ENCODE results near the gene FGF6. TPM values are rescaled to one million over a fixed set of nuclear protein-coding genes. Genes with fewer than 3 reads are reported as not detected.
A peak's percentile ranks its signal among the peaks of the same experiment; 100 is the strongest.

Gene FGF6, protein sequence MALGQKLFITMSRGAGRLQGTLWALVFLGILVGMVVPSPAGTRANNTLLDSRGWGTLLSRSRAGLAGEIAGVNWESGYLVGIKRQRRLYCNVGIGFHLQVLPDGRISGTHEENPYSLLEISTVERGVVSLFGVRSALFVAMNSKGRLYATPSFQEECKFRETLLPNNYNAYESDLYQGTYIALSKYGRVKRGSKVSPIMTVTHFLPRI
- not detected in 2 replicates for total RNA-seq (2014; rRNA removed; shearing (Covaris generic))
- not detected in 2 replicates for polyA plus RNA-seq (2015; cell fraction: cytosol; rRNA removed)
- not detected in 2 replicates for polyA plus RNA-seq (2015; cell fraction: nucleus; rRNA removed)

DNA sequence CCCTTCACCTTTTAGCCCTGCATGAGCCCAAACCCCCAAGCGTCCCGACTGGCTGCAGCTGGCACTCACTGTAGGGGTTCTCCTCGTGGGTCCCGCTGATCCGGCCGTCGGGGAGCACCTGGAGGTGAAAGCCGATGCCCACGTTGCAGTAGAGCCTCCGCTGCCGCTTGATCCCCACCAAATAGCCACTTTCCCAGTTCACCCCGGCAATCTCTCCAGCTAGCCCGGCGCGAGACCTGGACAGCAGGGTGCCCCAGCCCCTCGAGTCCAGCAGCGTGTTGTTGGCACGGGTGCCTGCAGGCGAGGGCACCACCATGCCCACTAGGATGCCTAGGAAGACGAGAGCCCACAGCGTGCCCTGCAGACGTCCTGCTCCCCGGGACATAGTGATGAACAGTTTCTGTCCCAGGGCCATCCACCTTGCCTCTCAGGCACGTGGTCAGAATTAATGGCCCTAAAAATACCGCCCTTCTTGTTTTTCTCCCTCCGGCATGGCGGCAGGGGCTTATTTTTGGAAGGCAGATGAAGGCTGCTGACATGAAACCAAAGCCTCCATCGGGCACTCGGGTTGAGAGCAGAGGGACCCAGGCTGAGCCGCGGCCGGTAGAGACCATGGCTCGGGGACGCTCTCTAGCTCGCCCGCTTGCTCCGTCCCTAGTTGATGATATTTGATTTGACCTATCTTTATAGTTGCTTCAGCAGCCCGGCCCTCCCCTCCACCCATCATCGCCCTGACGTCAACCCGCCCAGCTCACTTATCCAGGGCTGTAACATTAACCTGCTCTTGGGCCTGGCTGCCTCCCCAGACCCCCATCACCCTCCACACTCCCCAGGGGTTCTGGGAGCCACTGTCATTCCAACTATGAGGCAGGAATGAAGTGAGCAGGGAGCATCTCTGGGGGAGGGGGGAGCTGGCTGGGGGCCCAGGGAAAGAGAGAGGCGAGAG lies at the start of gene FGF6:
Gene FGF6 (minus strand): TSS at position 660 of the 946 bp plus-strand sequence. CDS start 245 bp downstream, at position 415.
- no peak for DNase-seq (ENCODE audit: low read depth)

DNA sequence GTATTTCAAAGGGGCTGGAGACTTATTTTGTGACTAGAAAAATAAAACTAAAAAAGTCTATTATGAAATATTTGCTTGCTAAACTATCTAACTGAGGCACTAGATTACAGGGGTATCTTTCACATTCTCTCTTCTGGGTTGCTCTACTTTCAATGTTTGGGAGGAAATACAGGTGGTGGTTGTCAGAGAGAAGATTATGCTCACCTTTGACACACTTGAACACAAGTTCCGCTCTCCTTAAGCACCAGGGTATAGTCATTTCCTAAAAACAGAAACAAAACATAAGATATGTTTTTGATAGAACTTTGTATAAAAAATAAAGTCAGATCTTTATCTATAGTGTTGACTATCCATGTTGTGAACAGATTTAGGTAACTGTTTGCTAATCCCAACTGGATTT lies 45.4 kb upstream of the FGF6 start:
- DNase-seq (ENCODE audit: low read depth) = no peak

DNA sequence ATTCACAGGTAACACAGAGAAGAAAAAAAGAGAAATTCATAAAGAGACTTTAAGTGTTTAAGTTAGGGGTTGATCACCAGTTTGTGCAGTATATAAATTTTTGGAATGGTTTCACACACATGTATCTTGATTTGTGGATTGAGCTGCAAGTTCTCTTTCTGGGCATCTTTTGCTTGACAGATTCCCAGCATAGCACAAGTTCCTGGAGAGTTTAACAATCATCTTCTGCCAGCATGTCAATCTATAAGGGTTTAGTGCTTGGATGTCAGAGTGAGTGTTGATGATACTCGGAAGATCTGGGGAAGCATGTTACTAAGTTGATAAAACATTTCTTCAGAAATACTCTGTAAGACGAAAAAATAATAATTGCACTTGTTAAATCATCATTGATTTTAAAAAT lies 43.9 kb upstream of the FGF6 start:
- DNase-seq (ENCODE audit: low read depth) = no peak

DNA sequence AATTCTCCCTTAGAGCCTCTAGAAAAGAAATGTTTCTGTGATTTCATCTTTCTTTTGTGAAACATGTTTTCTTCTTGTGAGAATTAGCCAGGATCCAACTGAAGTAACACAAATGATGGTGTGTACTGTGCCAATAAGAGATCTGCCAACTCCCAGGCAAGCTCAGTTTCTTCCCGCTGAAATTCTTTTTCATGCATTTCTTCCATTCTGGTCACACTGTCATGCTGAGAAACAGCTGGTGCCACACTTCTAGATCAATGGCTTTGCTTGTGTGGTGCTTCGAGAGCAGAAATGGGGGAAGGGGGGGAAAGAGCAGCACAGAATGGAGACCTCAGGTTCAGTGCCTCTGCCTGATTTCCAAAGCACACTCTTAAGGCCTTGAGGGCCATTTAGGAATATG lies 41.4 kb upstream of the FGF6 start:
- DNase-seq (ENCODE audit: low read depth) = no peak

DNA sequence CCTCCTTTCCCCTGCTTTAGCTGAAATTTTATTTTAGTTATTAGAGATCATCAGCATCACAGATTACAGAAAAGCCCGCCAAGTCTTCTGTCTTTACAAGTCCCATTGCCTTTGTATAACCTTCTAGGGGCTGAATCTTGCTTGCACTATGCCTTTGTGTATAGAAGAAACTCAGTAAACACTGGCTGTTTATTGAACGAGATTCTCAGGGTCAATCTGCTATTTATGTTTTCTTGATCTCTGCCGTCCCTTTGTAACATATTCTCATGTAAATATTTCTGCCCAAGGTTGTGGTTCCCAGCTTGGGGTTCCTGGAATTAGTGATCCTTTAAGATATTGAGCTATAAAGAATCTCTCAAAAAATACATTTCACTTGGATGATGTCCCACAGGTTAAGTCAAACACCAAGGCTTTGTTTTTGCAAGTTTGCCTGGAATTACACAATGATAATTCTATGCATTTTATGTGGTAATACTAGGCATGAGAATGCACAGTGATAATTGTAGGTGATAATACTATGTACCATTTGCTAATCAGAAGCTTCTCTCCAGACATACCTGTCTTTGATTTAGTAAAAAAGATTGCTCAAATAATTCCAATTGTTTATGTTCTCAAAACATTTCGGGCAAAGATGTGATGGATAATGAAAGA lies 40.6 kb upstream of the FGF6 start:
- no peak for DNase-seq (ENCODE audit: low read depth)

DNA sequence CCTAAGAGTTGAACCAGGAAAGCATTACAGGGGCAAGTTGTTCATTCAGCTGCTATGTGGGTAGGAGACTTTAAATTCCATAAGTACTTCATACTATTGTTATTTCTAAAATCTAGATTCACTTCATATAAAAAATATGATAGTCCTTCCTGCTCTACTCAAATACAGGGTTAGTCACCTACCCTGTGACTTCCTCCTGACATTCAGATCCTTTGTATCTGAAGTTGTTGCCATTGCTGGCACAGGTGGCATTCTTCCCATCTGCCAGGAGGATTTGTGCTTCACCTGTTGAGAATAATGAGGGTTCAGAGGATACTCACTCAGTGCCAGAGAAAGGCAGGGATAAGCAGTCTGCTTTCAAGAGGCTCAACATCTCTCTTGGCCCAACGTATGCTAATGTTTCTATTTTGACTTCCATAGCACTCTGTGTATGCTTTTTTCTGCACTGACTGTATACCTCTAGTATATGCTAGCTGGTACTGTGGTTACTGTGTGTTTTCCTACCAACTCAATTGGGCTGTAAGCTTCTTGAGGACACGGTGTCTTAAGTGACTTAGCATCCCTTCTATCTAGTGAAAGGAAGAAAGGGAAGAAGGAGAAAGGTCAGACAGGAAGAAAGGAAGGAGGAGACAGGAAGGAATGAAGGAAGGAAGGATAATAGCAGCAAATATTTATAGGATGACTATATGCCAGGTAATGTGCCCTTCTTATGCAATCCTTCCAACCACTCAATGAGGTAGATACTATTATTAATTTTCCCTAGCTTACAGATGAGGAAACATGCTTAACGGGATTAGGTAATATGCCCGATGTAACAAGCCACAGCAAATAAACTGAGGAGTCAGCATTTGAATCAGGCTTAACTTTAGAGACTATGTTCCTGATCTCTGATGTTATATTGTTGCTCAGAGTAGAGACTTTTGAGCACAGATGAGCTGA lies 38.5 kb upstream of the FGF6 start:
- peak; percentile 6 for DNase-seq (ENCODE audit: low read depth)

DNA sequence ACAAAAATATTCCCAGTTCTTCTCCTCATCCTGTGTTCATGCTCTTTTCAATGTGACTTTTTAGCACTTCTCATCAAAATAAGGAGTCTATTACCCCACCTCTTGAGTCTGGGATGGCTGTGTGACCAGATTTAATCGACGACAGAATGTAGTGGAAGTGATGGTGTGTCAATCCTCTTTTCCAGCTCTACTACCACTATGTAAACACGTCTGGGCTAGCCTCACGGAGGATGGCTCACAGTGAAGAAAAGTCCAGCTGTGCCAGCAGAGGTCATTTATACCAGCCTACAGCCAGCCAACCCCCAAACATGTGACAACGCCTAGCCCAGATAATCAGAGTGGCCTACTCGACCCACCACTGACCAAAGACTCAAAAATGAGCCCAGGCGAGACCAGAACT lies 37.3 kb upstream of the FGF6 start:
- DNase-seq (ENCODE audit: low read depth) = no peak

DNA sequence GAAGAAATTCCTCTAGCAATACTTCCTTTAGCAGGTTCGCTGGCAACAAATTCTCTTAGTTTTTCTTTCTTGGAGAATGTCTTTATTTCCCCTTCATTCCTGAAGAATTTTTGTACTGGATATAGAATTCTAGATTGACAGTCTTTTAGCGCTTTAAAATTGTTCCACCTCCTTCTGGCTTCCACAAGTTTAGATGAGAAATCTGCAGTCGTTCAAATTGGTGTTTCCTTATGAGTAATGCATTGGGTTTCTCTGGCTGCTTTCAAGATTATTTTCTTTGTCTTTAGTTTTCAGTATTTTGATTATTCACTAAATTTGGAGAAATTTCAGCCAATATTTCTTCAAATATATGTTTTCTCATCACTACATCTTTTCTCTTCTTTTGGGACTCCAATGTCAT lies 33.3 kb upstream of the FGF6 start:
- no peak for DNase-seq (ENCODE audit: low read depth)

DNA sequence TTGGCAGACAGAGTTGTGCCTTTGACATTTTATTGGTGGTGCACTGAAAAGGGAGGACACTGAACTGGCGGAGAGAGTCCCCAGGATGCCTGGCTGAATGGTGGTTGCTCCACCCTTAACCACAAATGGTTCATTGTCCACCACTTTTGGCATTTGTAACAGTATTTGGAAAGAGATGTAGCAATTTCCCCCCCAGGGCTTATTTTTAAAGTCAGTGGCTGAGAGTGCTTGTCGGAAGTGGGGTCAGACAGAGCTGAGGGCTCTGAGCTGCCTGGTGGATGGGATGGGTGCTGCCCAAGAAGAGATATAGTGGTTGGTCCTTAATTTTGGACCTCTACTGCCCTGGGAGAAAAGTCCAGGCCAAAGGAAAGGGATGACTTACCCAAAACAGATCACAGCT lies 31.5 kb upstream of the FGF6 start:
- DNase-seq (ENCODE audit: low read depth) = no peak

DNA sequence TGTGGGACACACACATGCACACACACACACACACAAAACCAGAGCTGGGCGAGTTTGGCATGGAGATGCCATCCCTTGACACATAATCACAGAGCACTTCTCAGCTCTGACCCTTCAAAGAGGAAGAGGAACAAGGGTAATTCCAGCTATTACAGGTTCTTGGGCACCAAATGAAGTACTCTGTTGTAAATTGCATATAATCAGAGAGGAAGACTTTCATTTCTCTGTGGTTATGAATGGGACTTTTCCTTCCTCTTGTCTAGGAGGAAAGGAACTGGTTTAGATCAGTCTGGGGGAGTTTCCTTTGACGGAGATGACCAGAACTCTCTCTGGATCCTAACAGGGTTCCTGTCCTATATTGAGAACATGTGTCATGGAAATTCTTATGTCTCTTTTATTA lies 26.4 kb upstream of the FGF6 start:
- no peak for DNase-seq (ENCODE audit: low read depth)

DNA sequence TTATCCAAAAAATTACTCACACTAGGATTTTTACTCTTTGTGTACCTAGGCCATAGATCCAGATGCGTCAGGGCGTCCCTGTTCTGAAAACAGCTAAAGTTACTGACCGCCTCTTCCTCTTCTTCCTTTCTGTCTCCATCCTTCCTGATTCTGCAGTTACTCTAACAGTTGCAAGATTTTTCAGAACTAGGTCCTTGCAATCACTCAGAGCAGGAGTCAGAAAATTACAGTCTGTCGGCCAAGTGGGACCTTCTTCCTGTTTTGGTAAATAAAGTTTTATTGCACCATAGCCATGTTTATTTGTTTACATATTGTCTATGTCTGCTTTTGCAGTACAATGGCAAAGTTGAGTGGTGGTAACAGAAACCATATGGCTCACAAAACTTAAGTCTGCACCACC lies 25.6 kb upstream of the FGF6 start:
- no peak for DNase-seq (ENCODE audit: low read depth)

DNA sequence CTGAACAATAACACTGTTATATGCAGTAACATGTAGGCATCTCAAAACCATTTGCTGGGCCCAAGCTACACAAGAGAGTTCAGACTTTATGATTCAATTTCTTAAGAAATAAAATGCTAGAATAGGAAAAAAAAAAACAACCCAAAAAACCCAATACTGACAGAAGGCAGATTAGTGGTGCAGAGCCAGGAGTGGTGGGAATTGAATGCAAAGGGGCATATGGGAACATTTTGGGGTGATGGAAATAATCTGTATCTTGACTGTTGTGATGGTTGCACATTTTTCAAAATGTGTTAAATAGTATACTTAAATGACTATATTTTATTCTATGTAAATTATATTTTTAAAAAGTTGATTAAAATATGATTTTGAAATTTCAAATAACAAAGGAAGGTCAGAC lies 23.4 kb upstream of the FGF6 start:
- DNase-seq (ENCODE audit: low read depth) = no peak

DNA sequence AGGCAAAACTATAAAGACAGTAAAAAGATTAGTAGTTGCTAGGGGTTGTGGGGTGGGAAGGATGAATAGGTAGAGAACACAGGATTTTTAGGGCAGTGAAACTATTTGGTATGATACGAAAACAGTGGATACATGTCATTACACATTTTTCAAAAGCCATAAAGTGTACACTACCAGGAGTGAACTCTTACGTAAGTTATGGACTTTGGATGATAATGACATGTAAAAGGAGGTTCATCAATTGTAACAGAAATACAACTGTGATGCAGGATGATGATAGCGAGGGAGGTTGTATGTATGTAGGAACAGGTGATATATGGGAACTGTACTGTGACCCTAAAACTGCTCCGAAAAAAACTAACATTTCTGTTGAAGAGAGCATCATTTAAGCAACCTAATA lies 15.1 kb upstream of the FGF6 start:
- no peak for DNase-seq (ENCODE audit: low read depth)

DNA sequence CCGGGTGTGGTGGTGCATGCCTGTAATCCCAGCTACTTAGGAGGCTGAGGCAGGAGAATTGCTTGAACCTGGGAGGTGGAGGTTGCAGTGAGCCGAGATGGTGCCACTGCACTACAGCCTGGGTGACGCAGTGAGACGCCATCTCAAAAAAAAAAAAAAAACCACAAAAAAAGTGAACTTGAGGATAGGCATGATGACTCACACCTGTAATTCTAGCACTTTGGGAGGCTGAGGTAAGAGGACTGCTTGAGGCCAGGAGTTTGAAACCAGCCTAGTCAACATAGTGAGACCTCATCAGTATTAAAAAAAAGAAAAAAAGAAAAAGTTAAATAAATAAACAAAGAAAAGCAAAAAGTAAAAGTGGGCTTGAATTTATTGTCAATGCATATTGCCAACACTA lies 10.2 kb upstream of the FGF6 start:
- peak; percentile 66 for DNase-seq (ENCODE audit: low read depth)

DNA sequence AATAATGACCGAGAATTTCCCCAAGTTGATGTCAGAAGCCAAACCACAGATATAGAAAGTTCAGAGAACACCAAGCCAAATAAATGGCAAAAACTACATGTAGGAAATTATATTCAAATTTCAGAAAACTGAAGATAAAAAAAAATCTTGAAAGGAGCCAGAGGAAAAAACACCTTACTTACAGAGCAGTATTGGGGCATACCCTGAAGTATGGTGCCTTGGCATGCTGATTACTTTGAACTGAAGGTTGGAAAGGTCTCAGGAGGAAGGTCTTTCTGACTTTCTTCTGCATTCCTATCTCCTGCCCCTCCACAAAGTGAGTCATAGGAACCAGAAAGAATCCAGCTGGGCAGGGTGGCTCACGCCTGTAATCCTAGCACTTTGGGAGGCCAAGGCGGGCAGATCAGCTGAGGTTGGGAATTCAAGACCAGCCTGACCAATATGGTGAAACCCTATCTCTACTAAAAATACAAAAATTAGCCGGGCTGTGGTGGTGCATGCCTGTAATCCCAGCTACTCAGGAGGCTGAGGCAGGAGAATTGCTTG lies 8.8 kb upstream of the FGF6 start:
- DNase-seq (ENCODE audit: low read depth) = peak; percentile 35

DNA sequence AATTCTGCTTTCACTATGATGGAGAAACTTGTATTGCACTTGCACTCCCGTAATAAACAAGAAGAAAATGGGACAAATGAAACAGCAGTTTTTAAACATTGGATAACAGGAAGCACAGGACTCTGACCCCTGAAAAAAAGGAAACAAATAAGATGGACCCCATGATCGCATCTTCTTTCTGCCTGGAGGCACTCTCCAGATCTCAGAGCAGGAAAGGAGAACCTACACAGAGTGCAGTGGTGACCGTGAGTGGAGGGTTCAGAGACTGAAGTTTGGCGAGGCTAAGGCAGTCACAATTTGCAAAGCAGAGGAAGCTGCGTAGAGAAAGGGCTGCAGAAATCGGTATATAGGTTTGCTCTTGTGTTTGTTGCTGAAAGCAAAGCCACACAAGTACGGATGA lies 6.1 kb upstream of the FGF6 start:
- no peak for DNase-seq (ENCODE audit: low read depth)

DNA sequence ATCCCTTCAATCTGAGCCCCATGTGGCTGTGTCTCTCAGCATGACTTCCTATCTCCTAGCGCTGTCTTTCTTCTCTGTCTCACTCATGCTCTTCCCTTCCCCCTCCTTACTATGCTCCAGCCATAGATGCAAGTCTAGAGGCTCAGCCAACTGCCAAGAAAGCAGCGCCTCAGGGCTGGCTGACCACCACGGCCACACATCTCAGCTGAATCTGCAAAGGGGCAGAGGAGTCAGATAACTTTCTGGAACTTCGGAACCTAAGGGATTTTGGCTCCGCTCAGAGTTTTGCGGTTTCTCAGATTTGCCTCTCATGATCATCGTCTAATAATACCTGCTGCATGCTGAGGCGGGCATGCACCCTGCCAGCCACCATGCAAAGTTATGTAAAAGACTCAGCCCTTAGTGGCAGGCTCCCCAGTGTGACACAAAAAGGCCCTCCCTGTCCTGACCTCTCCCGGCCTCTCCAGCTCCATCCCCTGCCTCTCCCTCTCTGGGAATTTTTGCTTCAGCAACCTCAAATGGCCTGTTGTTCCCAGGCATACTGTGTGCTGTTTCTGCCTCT lies 5.0 kb upstream of the FGF6 start:
- peak; percentile 3 for DNase-seq (ENCODE audit: low read depth)

DNA sequence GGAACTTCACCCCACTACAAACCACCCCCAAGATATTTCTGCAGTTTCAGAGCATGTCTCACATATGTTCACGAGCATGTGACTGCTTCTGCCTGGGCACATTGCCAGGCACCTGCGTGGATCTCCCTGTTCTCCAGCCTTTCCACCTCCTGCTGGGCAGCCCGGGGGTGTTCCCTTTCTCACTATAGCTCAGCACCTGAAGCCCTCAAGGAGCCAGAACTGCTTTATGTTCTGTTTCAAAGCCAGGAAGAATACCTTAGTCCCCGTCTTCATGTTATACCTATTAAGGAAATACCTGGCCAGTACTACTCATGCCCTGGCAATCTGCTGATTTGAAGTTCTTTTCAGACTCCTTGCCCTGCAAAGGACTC lies 4.2 kb upstream of the FGF6 start:
- peak; percentile 6 for DNase-seq (ENCODE audit: low read depth)

DNA sequence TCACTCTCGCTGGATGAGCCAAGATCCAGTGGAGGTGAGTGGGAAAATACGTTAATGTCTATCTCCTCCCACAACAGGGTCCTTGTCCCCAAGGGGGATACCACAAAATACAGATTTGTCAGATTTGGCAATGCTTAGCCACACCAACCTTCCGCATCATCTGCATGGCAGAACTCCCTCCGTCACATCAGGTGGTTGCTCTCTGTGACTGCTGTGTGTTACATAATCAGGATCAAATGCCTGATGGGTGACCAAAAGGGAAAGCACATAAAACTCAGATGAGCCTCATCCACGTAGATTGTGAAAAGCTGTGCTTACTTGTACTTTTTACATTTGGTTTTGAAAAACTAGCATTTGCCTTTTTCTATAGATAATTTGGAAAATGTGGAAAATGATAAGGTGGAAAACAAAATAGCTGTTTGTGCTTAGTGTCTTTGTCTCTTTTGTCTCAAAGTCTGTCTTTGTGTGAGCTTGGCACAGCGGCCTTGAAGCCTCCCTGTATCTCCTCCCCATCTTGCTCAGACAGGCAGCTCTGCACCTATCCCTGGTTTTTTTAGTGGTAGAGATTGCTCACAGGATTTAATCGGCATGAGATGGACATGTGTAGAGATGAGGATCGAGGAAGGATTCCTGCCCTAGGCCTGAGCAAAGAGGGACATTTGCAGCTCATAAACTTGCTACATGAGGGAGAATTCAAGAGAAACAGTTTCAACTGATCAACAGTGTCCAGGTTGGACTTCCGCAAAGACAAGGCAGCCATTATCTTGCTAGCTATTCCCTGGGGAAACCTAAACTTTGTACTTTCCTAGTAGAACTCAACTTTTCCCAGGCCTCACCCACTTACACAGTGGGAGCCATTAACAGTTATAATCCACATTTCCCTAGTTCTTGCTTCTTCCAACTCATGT lies 3.6 kb upstream of the FGF6 start:
- no peak for DNase-seq (ENCODE audit: low read depth)
